SJSA1 (cell line): ENCODE results near the gene ACP3. TPM values are rescaled to one million over a fixed set of nuclear protein-coding genes. Genes with fewer than 3 reads are reported as not detected.
A peak's percentile ranks its signal among the peaks of the same experiment; 100 is the strongest.
"Not testable (repeated sequence)": the region's sequence is repeated elsewhere in the genome, so short reads cannot be mapped to it uniquely, and the experiment has no call there.

Experiments used
- DNase-seq, 2 experiments: peaks; one replicate each; pipeline ENCODE4 v3.0.0-alpha.2; 2015 to 2020; ENCODE audit warnings: low spot score in 2 of 2, low read depth in 1 of 2
- H3K27ac ChIP-seq: fragments of 250-450 bp; sonication (Bioruptor Pico); 2 replicates; pipeline ENCODE4 v1.5.1; 2020; ENCODE audit warnings: mild to moderate bottlenecking, moderate library complexity
- H3K27me3 ChIP-seq: fragments of 250-450 bp; sonication (Bioruptor Pico); replicated peaks from 2 replicates; pipeline ENCODE4 v1.5.1; 2020; ENCODE audit warnings: mild to moderate bottlenecking, moderate library complexity
- H3K36me3 ChIP-seq: fragments of 250-450 bp; sonication (Bioruptor Pico); 2 replicates; pipeline ENCODE4 v1.5.1; 2020; ENCODE audit warnings: mild to moderate bottlenecking
- H3K4me1 ChIP-seq: fragments of 250-450 bp; sonication (Bioruptor Pico); replicated peaks from 2 replicates; pipeline ENCODE4 v1.6.1; 2021; ENCODE audit warnings: mild to moderate bottlenecking
- H3K4me3 ChIP-seq: fragments of 250-450 bp; sonication (Bioruptor Pico); 2 replicates; pipeline ENCODE4 v1.5.1; 2020; ENCODE audit warnings: mild to moderate bottlenecking
- H3K9me3 ChIP-seq: fragments of 250-450 bp; sonication (Bioruptor Pico); replicated peaks from 2 replicates; pipeline ENCODE4 v1.5.1; 2020; ENCODE audit warnings: mild to moderate bottlenecking
- total RNA-seq: library from RNA; depleted of rRNA; stranded (reverse); fragments of >200 nt; shearing (Covaris generic); gene quantifications from 2 replicates; pipeline ENCODE4 v1.2.3, GENCODE V29; 2014

The ACP3 gene
- total RNA-seq, 1 experiment from 2014 or later, result not detected

- not testable (repeated sequence) for H3K4me1 ChIP-seq, H3K27me3 ChIP-seq, H3K9me3 ChIP-seq, H3K27ac ChIP-seq, DNase-seq, H3K36me3 ChIP-seq, H3K4me3 ChIP-seq
These were observed 75.5 kb downstream of the ACP3 start for GRCh38 chr3:132392675-132393074.

GRCh38 chr3:132394320-132394719 lies 77.1 kb downstream of the ACP3 start:
- no peak for DNase-seq
- Histone ChIP-seq H3K4me1 (no peaks in the 10 kb centered on the region), H3K4me3 (no peak overlapping the region)

GRCh38 chr3:132395126-132395525 lies 77.9 kb downstream of the ACP3 start:
- H3K27ac ChIP-seq, result no peak overlapping the region
- no peaks in the 10 kb centered on the region for H3K36me3 ChIP-seq
- DNase-seq, result no peak
- H3K9me3 ChIP-seq, result no peaks in the 10 kb centered on the region
- no peaks in the 10 kb centered on the region for H3K27me3 ChIP-seq
- H3K4me1 ChIP-seq, result no peaks in the 10 kb centered on the region
- no peak overlapping the region for H3K4me3 ChIP-seq

More at GRCh38 chr3:132394320-132394719, 77.1 kb downstream of the ACP3 start:
- H3K36me3 ChIP-seq, result no peaks in the 10 kb centered on the region
- no peaks in the 10 kb centered on the region for H3K27me3 ChIP-seq
- H3K9me3 ChIP-seq, result no peaks in the 10 kb centered on the region
- no peak overlapping the region for H3K27ac ChIP-seq

DNA sequence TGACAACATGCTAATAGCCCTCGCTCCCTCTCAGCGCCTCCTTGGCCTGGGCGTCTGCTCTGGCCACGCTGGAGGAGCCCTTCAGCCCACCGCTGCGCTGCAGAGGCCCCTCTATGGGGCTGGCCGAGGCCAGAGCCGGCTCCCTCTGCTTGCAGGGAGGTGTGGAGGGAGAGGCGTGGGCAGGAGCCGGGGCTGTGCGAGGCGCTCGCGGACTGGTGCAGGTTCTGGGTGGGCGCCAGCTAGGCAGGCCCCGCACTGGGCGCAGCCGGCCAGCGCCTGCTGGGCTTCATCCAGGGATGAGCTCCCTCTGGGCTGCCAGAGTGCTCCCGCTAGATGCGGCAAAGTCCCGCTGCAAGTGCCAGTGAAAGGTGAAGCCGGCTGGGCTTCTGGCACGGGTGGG lies 79.0 kb downstream of the ACP3 start:
- Histone ChIP-seq H3K27me3 (no peaks in the 10 kb centered on the region), H3K4me1 (no peaks in the 10 kb centered on the region), H3K9me3 (no peaks in the 10 kb centered on the region), H3K27ac (no peak overlapping the region), H3K4me3 (no peak overlapping the region), H3K36me3 (no peaks in the 10 kb centered on the region)
- no peak for DNase-seq

DNA sequence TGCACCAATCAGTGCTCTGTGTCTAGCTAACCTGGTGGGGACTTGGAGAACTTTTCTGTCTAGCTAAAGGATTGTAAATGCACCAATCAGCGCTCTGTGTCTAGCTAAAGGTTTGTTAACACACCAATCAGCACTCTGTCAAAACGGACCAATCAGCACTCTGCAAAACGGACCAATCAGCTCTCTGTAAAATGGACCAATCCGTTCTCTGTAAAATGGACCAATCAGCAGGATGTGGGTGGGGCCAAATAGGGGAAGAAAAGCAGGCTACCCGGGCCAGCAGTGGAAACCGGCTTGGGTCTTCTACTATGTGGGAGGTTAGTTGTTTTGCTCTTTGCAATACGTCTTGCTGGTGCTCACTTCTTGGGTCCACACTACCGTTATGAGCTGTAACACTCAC lies 79.6 kb downstream of the ACP3 start:
- not testable (repeated sequence) for H3K27me3 ChIP-seq, H3K4me3 ChIP-seq, DNase-seq, H3K9me3 ChIP-seq, H3K36me3 ChIP-seq, H3K27ac ChIP-seq, H3K4me1 ChIP-seq

GRCh38 chr3:132399054-132399929 lies 82.1 kb downstream of the ACP3 start:
- H3K4me1 ChIP-seq, result no peaks in the 10 kb centered on the region
- no peaks in the 10 kb centered on the region for H3K9me3 ChIP-seq
- no peak overlapping the region for H3K4me3 ChIP-seq
- peak in 1 of 2 experiments; percentile 34 for DNase-seq
- H3K36me3 ChIP-seq, result no peaks in the 10 kb centered on the region
- no peaks in the 10 kb centered on the region for H3K27me3 ChIP-seq
- H3K27ac ChIP-seq, result no peak overlapping the region

DNA sequence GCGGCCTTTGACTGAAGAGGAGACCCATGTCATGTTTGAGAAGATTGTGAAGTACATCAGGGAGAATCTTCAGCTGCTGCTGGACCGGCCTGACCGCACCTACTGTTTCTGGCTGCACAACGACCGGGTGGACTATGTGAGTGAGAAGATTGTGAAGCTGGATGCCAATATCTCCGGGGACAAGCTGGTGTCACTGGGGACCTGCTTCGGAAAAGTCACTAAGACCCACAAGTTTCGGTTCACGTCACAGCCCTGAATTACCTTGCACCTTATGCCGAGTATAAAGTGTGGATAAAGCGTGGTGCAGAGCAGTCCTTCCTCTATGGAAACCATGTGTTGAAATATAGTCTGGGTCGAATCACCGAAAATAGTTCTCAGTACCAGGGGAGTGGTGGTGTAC lies 84.0 kb downstream of the ACP3 start:
- DNase-seq, result no peak
- no peaks in the 10 kb centered on the region for H3K9me3 ChIP-seq
- H3K4me1 ChIP-seq, result no peaks in the 10 kb centered on the region
- no peak overlapping the region for H3K27ac ChIP-seq
- no peak overlapping the region for H3K4me3 ChIP-seq
- no peaks in the 10 kb centered on the region for H3K36me3 ChIP-seq
- H3K27me3 ChIP-seq, result no peaks in the 10 kb centered on the region

DNA sequence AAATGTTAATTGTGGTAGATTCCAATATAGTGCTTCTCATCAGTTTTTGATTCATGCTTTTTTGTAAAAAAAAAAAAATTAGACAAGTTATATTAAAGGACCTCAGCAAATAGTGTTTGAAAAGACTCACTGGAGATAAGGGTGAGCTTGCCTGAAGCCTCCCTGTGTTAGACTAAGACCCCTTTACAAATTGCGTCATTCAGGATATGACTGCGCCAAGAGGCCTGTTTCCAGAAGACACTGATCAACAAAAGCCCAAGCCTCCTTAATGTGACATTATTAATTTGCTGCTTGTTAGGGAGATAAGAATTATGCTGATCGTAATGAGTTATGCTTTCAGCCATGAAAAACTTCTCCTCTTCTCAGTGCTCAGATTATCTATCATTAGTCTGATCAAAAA lies 87.1 kb downstream of the ACP3 start:
- DNase-seq, result no peak
- no peaks in the 10 kb centered on the region for H3K9me3 ChIP-seq
- H3K27ac ChIP-seq, result no peak overlapping the region
- H3K27me3 ChIP-seq, result no peaks in the 10 kb centered on the region
- H3K4me1 ChIP-seq, result no peaks in the 10 kb centered on the region
- H3K4me3 ChIP-seq, result no peak overlapping the region
- no peaks in the 10 kb centered on the region for H3K36me3 ChIP-seq

- Histone ChIP-seq H3K27ac (no peak overlapping the region), H3K27me3 (no peaks in the 10 kb centered on the region), H3K4me1 (no peaks in the 10 kb centered on the region), H3K36me3 (no peaks in the 10 kb centered on the region), H3K4me3 (no peak overlapping the region), H3K9me3 (no peaks in the 10 kb centered on the region)
- DNase-seq, result no peak
These were observed 88.0 kb downstream of the ACP3 start for GRCh38 chr3:132405188-132405587.

DNA sequence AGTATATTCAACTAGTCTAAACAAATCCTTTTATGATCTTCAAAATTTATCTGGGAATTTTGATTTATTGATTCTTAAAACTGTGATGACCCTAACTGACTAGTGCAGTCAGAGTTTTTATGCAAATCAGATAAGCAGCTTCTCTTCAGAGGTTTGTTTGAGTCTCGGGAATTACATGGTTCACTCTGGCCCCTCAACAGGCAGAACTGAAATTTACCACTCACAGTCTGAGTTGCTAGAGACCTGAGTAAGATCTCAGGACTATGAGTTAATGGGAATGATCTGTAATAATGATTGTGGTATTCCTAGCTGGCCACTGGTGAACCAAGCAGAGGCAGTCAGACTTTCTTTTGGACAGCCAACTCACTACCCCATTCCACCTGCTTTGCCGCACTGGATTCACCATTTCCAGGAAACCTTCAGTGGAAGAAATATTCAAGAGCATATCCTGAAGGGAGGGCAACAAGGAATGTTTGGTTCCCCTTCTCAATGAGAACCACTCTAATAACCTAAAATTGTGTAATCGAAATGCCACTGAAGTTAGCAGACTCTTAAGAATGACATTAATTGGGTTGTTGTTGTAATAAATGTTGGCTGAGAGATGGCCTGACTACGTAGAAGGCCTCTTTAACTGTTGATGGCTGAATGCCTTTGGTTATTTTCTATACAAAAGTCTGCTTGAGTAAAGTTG lies 88.5 kb downstream of the ACP3 start:
- no peak for DNase-seq
- Histone ChIP-seq H3K36me3 (no peaks in the 10 kb centered on the region), H3K27ac (no peak overlapping the region), H3K27me3 (no peaks in the 10 kb centered on the region), H3K9me3 (no peaks in the 10 kb centered on the region), H3K4me1 (no peaks in the 10 kb centered on the region), H3K4me3 (no peak overlapping the region)

DNA sequence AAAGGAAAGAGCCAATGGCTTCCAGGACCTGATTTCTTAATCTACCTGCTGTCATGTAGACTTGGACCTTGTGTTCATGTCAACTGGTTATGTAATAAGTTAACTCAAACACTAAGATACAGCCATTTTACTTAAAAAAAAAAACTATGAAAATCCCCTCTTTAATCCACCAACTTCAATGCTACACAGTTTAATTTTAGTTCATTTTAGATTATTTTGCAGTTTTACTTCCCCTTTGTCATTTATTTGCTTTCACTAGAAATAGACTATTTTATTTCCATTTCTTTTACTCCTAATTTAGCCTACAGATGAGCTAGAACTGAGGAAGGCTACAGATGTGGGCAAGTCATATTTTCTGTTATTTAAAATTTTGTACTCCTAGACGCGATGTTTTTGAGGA lies 89.4 kb downstream of the ACP3 start:
- Histone ChIP-seq H3K9me3 (no peaks in the 10 kb centered on the region), H3K27me3 (no peaks in the 10 kb centered on the region), H3K27ac (no peak overlapping the region), H3K36me3 (no peaks in the 10 kb centered on the region), H3K4me1 (no peaks in the 10 kb centered on the region), H3K4me3 (no peak overlapping the region)
- DNase-seq, result no peak

DNA sequence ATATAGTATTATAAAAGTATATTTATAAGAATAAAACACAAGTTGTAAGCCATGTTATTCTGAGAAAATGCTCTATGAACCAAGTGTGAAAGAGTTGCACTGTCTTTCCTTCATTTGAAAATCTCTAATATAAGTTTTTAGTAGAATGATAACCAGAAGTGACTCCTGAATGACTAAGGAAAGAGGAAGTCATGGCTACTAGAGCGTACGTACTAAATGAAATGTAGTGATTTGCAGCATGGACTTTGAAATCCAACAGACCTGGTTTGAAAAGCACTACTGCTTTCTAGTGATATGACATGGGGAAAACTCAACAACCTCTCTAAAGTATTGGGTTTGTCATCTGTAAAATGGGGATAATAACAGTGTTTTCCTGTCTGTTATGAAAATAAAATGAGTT lies 89.8 kb downstream of the ACP3 start:
- Histone ChIP-seq H3K9me3 (no peaks in the 10 kb centered on the region), H3K36me3 (no peaks in the 10 kb centered on the region), H3K4me3 (no peak overlapping the region), H3K4me1 (no peaks in the 10 kb centered on the region), H3K27ac (no peak overlapping the region), H3K27me3 (no peaks in the 10 kb centered on the region)
- no peak for DNase-seq
